H1 (cell line): ENCODE results near the gene EYA4. TPM values are rescaled to one million over a fixed set of nuclear protein-coding genes. Genes with fewer than 3 reads are reported as not detected.

Experiments used
- CTCF ChIA-PET: fragments of 300-600 bp; sonication (Branson Sonifier 250); formaldehyde crosslinking; loops from one replicate; lab custom pipeline; 2021; ENCODE audit not compliant: partially characterized antibody; lab: Charles Lee
- POLR2A ChIA-PET: fragments of 300-600 bp; sonication (Branson Sonifier 250); formaldehyde crosslinking; loops from one replicate; lab custom pipeline; 2021; ENCODE audit warnings: inconsistent platforms; ENCODE audit not compliant: partially characterized antibody; lab: Charles Lee
- DNase-seq, 2 experiments: peaks; one replicate each; pipeline versions ENCODE4 v3.0.0 to v3.0.0-alpha.2; 2010 to 2022; ENCODE audit warnings: low spot score in 2 of 2, low read depth in 1 of 2, mixed read lengths in 1 of 2
- FAIRE-seq: peaks from 2 replicates; lab custom pipeline; 2011; peaks lifted over from hg19 to GRCh38; lab: Jason Lieb, UNC
- H2AFZ ChIP-seq: 2 replicates; pipeline ENCODE4 v1.8.1; 2012; ENCODE audit warnings: low read length, inconsistent platforms
- H2AK5ac ChIP-seq: 2 replicates; pipeline ENCODE4 v1.6.1; 2013; ENCODE audit warnings: low read depth, low read length
- H2BK120ac ChIP-seq: replicated peaks from 2 replicates; pipeline ENCODE3; 2013; ENCODE audit warnings: low read depth, low read length, inconsistent platforms
- H2BK12ac ChIP-seq: 2 replicates; pipeline ENCODE4 v1.6.1; 2013; ENCODE audit warnings: low read depth, low read length
- H2BK15ac ChIP-seq: 2 replicates; pipeline ENCODE4 v1.6.1; 2013; ENCODE audit warnings: low read length
- H2BK20ac ChIP-seq: 2 replicates; pipeline ENCODE4 v1.6.1; 2013; ENCODE audit warnings: low read length
- H2BK5ac ChIP-seq: 2 replicates; pipeline ENCODE4 v1.6.1; 2013; ENCODE audit warnings: low read depth, low read length
- H3K14ac ChIP-seq: 2 replicates; pipeline ENCODE4 v1.6.1; 2013; ENCODE audit warnings: inconsistent platforms; ENCODE audit not compliant: insufficient read length
- H3K18ac ChIP-seq: 2 replicates; pipeline ENCODE4 v1.6.1; 2013; ENCODE audit warnings: low read length; ENCODE audit errors: extremely low read depth
- H3K23ac ChIP-seq: 2 replicates; pipeline ENCODE4 v1.6.1; 2013; ENCODE audit warnings: inconsistent platforms; ENCODE audit not compliant: insufficient read length
- H3K23me2 ChIP-seq: 2 replicates; pipeline ENCODE4 v1.6.1; 2013; ENCODE audit warnings: low read depth, low read length
- H3K27ac ChIP-seq: 2 replicates; pipeline ENCODE4 v1.6.1; 2011; ENCODE audit warnings: low read depth, low read length, inconsistent platforms
- H3K27me3 ChIP-seq, 4 experiments: replicated peaks in 1 of 4; 1 replicate in 1 of 4; 2 replicates in 3 of 4; pipeline versions ENCODE4 v1.6.1 to v1.8.1; 2011 to 2013; ENCODE audit warnings: low read length in 3 of 4, mild to moderate bottlenecking in 3 of 4, inconsistent platforms in 2 of 4, mixed read lengths in 2 of 4, moderate library complexity in 1 of 4; ENCODE audit not compliant: control insufficient read depth in 3 of 4, insufficient read depth in 3 of 4; ENCODE audit errors: extremely low read depth in 1 of 4
- H3K36me3 ChIP-seq, 4 experiments: 2 replicates each; pipeline versions ENCODE4 v1.6.1 to v1.8.1; 2011 to 2013; ENCODE audit warnings: mild to moderate bottlenecking in 4 of 4, low read length in 3 of 4, moderate library complexity in 2 of 4, control low read depth in 1 of 4, inconsistent platforms in 1 of 4; ENCODE audit not compliant: insufficient read depth in 4 of 4, control insufficient read depth in 2 of 4
- H3K4ac ChIP-seq: replicated peaks from 2 replicates; pipeline ENCODE3; 2013; ENCODE audit warnings: low read length, low read depth, mixed read lengths, inconsistent platforms; ENCODE audit not compliant: insufficient read length
- H3K4me1 ChIP-seq, 4 experiments: replicated peaks in 1 of 4; 1 replicate in 1 of 4; 2 replicates in 3 of 4; pipeline versions ENCODE4 v1.6.1 to v1.8.1; 2011 to 2013; ENCODE audit warnings: low read length in 3 of 4, inconsistent platforms in 2 of 4, mixed read lengths in 1 of 4; ENCODE audit not compliant: insufficient read depth in 4 of 4, control insufficient read depth in 3 of 4
- H3K4me2 ChIP-seq, 2 experiments: 2 replicates each; pipeline versions ENCODE4 v1.6.1 to v1.8.1; 2011 to 2013; ENCODE audit warnings: low read depth in 2 of 2, low read length in 2 of 2, control low read depth in 1 of 2, inconsistent platforms in 1 of 2, mild to moderate bottlenecking in 1 of 2; ENCODE audit not compliant: insufficient read depth in 1 of 2
- H3K4me3 ChIP-seq, 4 experiments: fragments of 200-600, 300-600 bp in 1 of 4; sonication (generic), shearing (Covaris generic), sonication (Bioruptor Twin) in 1 of 4; 2 replicates each; pipeline versions ENCODE4 v1.5.1 to v1.8.1; 2011 to 2016; ENCODE audit warnings: low read length in 4 of 4, low read depth in 3 of 4, control low read depth in 2 of 4, inconsistent platforms in 2 of 4, mild to moderate bottlenecking in 2 of 4, mixed read lengths in 1 of 4, moderate library complexity in 1 of 4; ENCODE audit not compliant: insufficient read depth in 2 of 4; ENCODE audit errors: extremely low read depth in 1 of 4
- H3K56ac ChIP-seq: replicated peaks from 2 replicates; pipeline ENCODE3; 2013; ENCODE audit warnings: low read depth, mild to moderate bottlenecking, mixed read lengths, low read length, inconsistent platforms; ENCODE audit not compliant: insufficient read length
- H3K79me1 ChIP-seq: 2 replicates; pipeline ENCODE4 v1.6.1; 2013; ENCODE audit warnings: low read depth, low read length, control low read depth
- H3K79me2 ChIP-seq, 2 experiments: 2 replicates each; pipeline versions ENCODE4 v1.6.1 to v1.8.1; 2012 to 2013; ENCODE audit warnings: low read length in 2 of 2, mild to moderate bottlenecking in 2 of 2, inconsistent platforms in 1 of 2; ENCODE audit not compliant: insufficient read depth in 2 of 2, control insufficient read depth in 1 of 2
- H3K9ac ChIP-seq, 4 experiments: replicated peaks in 1 of 4; 1 replicate in 1 of 4; 2 replicates in 3 of 4; pipeline versions ENCODE4 v1.6.1 to v1.8.1; 2011 to 2013; ENCODE audit warnings: low read depth in 3 of 4, low read length in 3 of 4, control low read depth in 2 of 4, mild to moderate bottlenecking in 2 of 4, moderate library complexity in 2 of 4, inconsistent platforms in 1 of 4; ENCODE audit errors: extremely low read depth in 1 of 4
- H3K9me3 ChIP-seq, 2 experiments: 2 replicates each; pipeline versions ENCODE4 v1.6.1 to v1.8.1; 2012 to 2013; ENCODE audit warnings: mild to moderate bottlenecking in 2 of 2, moderate library complexity in 2 of 2, control low read depth in 1 of 2, inconsistent platforms in 1 of 2, low read depth in 1 of 2, low read length in 1 of 2, mixed read lengths in 1 of 2; ENCODE audit not compliant: insufficient read depth in 2 of 2
- H4K20me1 ChIP-seq, 2 experiments: replicated peaks in 1 of 2; 2 replicates each; pipeline versions ENCODE3 to v1.8.1; 2011 to 2013; ENCODE audit warnings: inconsistent platforms in 2 of 2, low read length in 2 of 2, mild to moderate bottlenecking in 1 of 2; ENCODE audit not compliant: insufficient read depth in 2 of 2, control insufficient read depth in 1 of 2
- H4K5ac ChIP-seq: 2 replicates; pipeline ENCODE4 v1.6.1; 2013; ENCODE audit warnings: low read length, low read depth, mixed read lengths, inconsistent platforms; ENCODE audit not compliant: insufficient read length
- H4K8ac ChIP-seq: 2 replicates; pipeline ENCODE4 v1.8.0; 2013; ENCODE audit warnings: mild to moderate bottlenecking, moderate library complexity, low read length, inconsistent platforms; ENCODE audit not compliant: insufficient read depth; ENCODE audit errors: extremely low read depth
- H4K91ac ChIP-seq: replicated peaks from 2 replicates; pipeline ENCODE3; 2013; ENCODE audit warnings: low read length, mixed read lengths, inconsistent platforms; ENCODE audit not compliant: insufficient read length
- ASH2L ChIP-seq: fragments of 200-600, 300-600 bp; sonication (generic); IDR thresholded peaks from one replicate; pipeline ENCODE4 v1.7.1; 2017; ENCODE audit warnings: low read length
- BRCA1 ChIP-seq: IDR thresholded peaks from 2 replicates; pipeline ENCODE4 v1.6.1; 2012; ENCODE audit warnings: low read depth, low read length, improper control_type of control experiment
- CBX8 ChIP-seq: fragments of 300-800, 300-1000 bp; sonication (generic); IDR thresholded peaks from 2 replicates; pipeline ENCODE4 v1.7.1; 2016; ENCODE audit warnings: low read depth, low read length, borderline replicate concordance
- GABPA ChIP-seq: IDR thresholded peaks from 2 replicates; pipeline ENCODE4 v1.6.1; 2011; ENCODE audit warnings: mild to moderate bottlenecking, low read length, moderate library complexity, borderline replicate concordance; ENCODE audit not compliant: insufficient read depth
- HDAC2 ChIP-seq, 2 experiments: fragments of 300-600 bp in 1 of 2; sonication (generic) in 1 of 2; IDR thresholded peaks; 2 replicates each; pipeline ENCODE4 v1.6.1; 2011 to 2012; ENCODE audit warnings: low read depth in 2 of 2, low read length in 2 of 2, mild to moderate bottlenecking in 2 of 2, moderate library complexity in 2 of 2, borderline replicate concordance in 1 of 2, inconsistent platforms in 1 of 2
- JUND ChIP-seq: IDR thresholded peaks from 2 replicates; pipeline ENCODE4 v1.6.1; 2011; ENCODE audit warnings: mild to moderate bottlenecking, improper control_type of control experiment, low read length
- KDM5A ChIP-seq: fragments of 200-600 bp; IDR thresholded peaks from 2 replicates; pipeline ENCODE4 v1.7.1; 2012; ENCODE audit warnings: mild to moderate bottlenecking, low read length, inconsistent platforms, mixed read lengths
- MAFK ChIP-seq: IDR thresholded peaks from 2 replicates; pipeline ENCODE4 v1.6.1; 2012; ENCODE audit warnings: low read depth, mild to moderate bottlenecking, improper control_type of control experiment, low read length
- NANOG ChIP-seq: IDR thresholded peaks from 2 replicates; pipeline ENCODE4 v1.6.1; 2011; ENCODE audit warnings: low read length, low read depth, mild to moderate bottlenecking, inconsistent platforms; ENCODE audit not compliant: insufficient read depth, poor library complexity, severe bottlenecking
- NRF1 ChIP-seq: IDR thresholded peaks from 2 replicates; pipeline ENCODE4 v1.6.1; 2011; ENCODE audit warnings: mild to moderate bottlenecking, low read depth, low read length, improper control_type of control experiment
- POU5F1 ChIP-seq: IDR thresholded peaks from 2 replicates; pipeline ENCODE4 v1.6.1; 2011; ENCODE audit warnings: low read depth, mild to moderate bottlenecking, low read length, moderate library complexity
- SAP30 ChIP-seq: fragments of 300-600 bp; sonication (generic); IDR thresholded peaks from 2 replicates; pipeline ENCODE4 v1.7.1; 2012; ENCODE audit warnings: low read length, moderate library complexity, mild to moderate bottlenecking, inconsistent platforms; ENCODE audit not compliant: insufficient read depth, insufficient replicate concordance
- TAF7 ChIP-seq: optimal IDR thresholded peaks from 2 replicates; pipeline ENCODE3; 2011; ENCODE audit warnings: low read depth, mild to moderate bottlenecking, inconsistent platforms, low read length, moderate library complexity, borderline replicate concordance
- WGBS, 2 experiments: shearing (Covaris generic) in 1 of 2; methylation state at CpG; one replicate each; pipeline versions ENCODE4 v1.1.6 to v1.1.7; 2013 to 2015; ENCODE audit warnings: low lambda C conversion rate in 2 of 2, mixed read lengths in 2 of 2, inconsistent platforms in 1 of 2, low coverage in 1 of 2, missing lambda C conversion rate in 1 of 2; ENCODE audit not compliant: insufficient replicate concordance in 2 of 2, insufficient coverage in 1 of 2, insufficient read length in 1 of 2; ENCODE audit errors: extremely low coverage in 1 of 2, missing lambda C conversion rate in 1 of 2; 5-methylcytosine and 5-hydroxymethylcytosine counted together
- polyA plus RNA-seq, 7 experiments: library from polyadenylated mRNA; depleted of rRNA in 3 of 7; stranded (reverse) in 5 of 7; unstranded in 2 of 7; fragments of >200 nt in 5 of 7; fragments of 200-250 nt in 2 of 7; gene quantifications; 1 replicate in 5 of 7; 2 replicates in 1 of 7; 4 replicates in 1 of 7; pipeline versions ENCODE4 v1.2.1 to v1.2.3, GENCODE V29; 2011 to 2013; ENCODE audit warnings: missing spikeins in 2 of 7, mixed read lengths in 2 of 7
- total RNA-seq: library from RNA; stranded (reverse); fragmentation: NEBNext Ultra II Directional; extraction: Animal tissue kit (Norgen Biotek cat#: 25700); gene quantifications from 2 replicates; pipeline ENCODE4 v1.2.1, GENCODE V29; 2021

Gene EYA4
- total and polyA plus RNA-seq, 2 of the 8 experiments (the other 6 are each of a cell fraction or from before 2014, with no cell fraction given): 0.06 to 0.17 TPM

GRCh38 chr6:133288662-133289061 is 47.5 kb downstream of the EYA4 start:
- H3K9me3 ChIP-seq: no peaks in the 10 kb centered on the region
- H4K20me1 ChIP-seq: no peaks in the 10 kb centered on the region
- no peak overlapping the region for H3K4ac ChIP-seq
- ChIA-PET CTCF (interaction anchor here (1.9 kb wide), 1 partner anchor 220 kb away, joined by 4 read pairs; no protein-coding TSS in a partner anchor), POLR2A (no interaction called here)
- H4K91ac ChIP-seq: no peak overlapping the region
- no peak overlapping the region for H2AK5ac ChIP-seq
- H4K5ac ChIP-seq: no peak overlapping the region
- no peak overlapping the region for H2BK5ac ChIP-seq
- DNase-seq (no peak), FAIRE-seq (no peak)
- no peak overlapping the region for H4K8ac ChIP-seq
- H3K9ac ChIP-seq: no peak overlapping the region
- no peak overlapping the region for H2BK120ac ChIP-seq
- no peak overlapping the region for H3K14ac ChIP-seq
- no peak overlapping the region for H3K27ac ChIP-seq
- H2BK12ac ChIP-seq: no peak overlapping the region
- H3K56ac ChIP-seq: no peak overlapping the region
- H3K79me2 ChIP-seq: no peaks in the 10 kb centered on the region
- H3K36me3 ChIP-seq: no peaks in the 10 kb centered on the region
- no peaks in the 10 kb centered on the region for H3K27me3 ChIP-seq
- H2BK20ac ChIP-seq: no peak overlapping the region
- no peaks in the 10 kb centered on the region for H3K23me2 ChIP-seq
- no peak overlapping the region for H3K4me3 ChIP-seq
- no peak overlapping the region for H2AFZ ChIP-seq
- H3K4me2 ChIP-seq: no peak overlapping the region
- H3K23ac ChIP-seq: no peak overlapping the region
- no peaks in the 10 kb centered on the region for H3K79me1 ChIP-seq
- no peak overlapping the region for H3K18ac ChIP-seq
- no peaks in the 10 kb centered on the region for H3K4me1 ChIP-seq
- WGBS, 2 experiments: 88% methylated on average over 1 of the region's 1 CpG; no CpG with 5 or more reads in 1 of the 2 experiments
- H2BK15ac ChIP-seq: no peak overlapping the region
- TF ChIP-seq GABPA (no peak), NANOG (no peak), ASH2L (no peak), TAF7 (no peak), SAP30 (no peak), KDM5A (no peak), NRF1 (no peak), HDAC2 (IDR thresholded peaks at IDR 0.05; ENCODE audit: borderline replicate concordance in 1 of 2, low read depth in 2 of 2, low read length in 2 of 2) (no peak), JUND (no peak), POU5F1 (no peak), MAFK (no peak), CBX8 (no peak), BRCA1 (no peak)
